PC-3 (cell line): Measurements from ENCODE around the gene ST6GALNAC2.

ENCODE experiments used
- EZH2 ChIP-seq: fragments of 300-600 bp; sonication (generic); IDR thresholded peaks from one replicate; pipeline ENCODE4 v1.6.1; 2017; ENCODE audit warnings: antibody characterized with exemption, mild to moderate bottlenecking, low read length; ENCODE audit not compliant: unreplicated experiment
- EZH2phosphoT487 ChIP-seq: fragments of 300-600 bp; sonication (generic); IDR thresholded peaks from 2 replicates; pipeline ENCODE4 v1.6.1; 2018; ENCODE audit warnings: mild to moderate bottlenecking, antibody characterized with exemption, low read length, borderline replicate concordance
- TF ChIP-seq, protein P1 (sequence below): fragments of 300-600 bp; sonication (generic); conservative IDR thresholded peaks from 2 replicates; pipeline ENCODE4 v1.5.1; 2017; ENCODE audit warnings: antibody characterized with exemption, low read depth, mild to moderate bottlenecking, low read length

- TF ChIP-seq EZH2: no peak
- TF ChIP-seq, protein P1, sequence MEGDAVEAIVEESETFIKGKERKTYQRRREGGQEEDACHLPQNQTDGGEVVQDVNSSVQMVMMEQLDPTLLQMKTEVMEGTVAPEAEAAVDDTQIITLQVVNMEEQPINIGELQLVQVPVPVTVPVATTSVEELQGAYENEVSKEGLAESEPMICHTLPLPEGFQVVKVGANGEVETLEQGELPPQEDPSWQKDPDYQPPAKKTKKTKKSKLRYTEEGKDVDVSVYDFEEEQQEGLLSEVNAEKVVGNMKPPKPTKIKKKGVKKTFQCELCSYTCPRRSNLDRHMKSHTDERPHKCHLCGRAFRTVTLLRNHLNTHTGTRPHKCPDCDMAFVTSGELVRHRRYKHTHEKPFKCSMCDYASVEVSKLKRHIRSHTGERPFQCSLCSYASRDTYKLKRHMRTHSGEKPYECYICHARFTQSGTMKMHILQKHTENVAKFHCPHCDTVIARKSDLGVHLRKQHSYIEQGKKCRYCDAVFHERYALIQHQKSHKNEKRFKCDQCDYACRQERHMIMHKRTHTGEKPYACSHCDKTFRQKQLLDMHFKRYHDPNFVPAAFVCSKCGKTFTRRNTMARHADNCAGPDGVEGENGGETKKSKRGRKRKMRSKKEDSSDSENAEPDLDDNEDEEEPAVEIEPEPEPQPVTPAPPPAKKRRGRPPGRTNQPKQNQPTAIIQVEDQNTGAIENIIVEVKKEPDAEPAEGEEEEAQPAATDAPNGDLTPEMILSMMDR: no peak
- no peak for TF ChIP-seq EZH2phosphoT487
Observed at GRCh38 chr17:76562734-76563148, 22.9 kb downstream of the ST6GALNAC2 start.
